Fibroblast of villous mesenchyme (primary cell): ENCODE results near the gene LYRM4. TPM values are rescaled to one million over a fixed set of nuclear protein-coding genes. Genes with fewer than 3 reads are reported as not detected.

Experiments
- DNase-seq: peaks from one replicate; pipeline ENCODE4 v3.0.0-alpha.2; 2010; ENCODE audit warnings: low read depth
- H3K4me3 ChIP-seq: 2 replicates; pipeline ENCODE4 v1.5.1; 2011; ENCODE audit warnings: low read depth, mild to moderate bottlenecking, low read length
- total RNA-seq: library from RNA; depleted of rRNA; stranded (reverse); fragments of >200 nt; gene quantifications from 2 replicates; pipeline ENCODE4 v1.2.3, GENCODE V29; 2012
- TF ChIP-seq, protein P1 (sequence below): IDR thresholded peaks from 2 replicates; pipeline ENCODE4 v1.5.1; 2012; ENCODE audit warnings: low read depth, mild to moderate bottlenecking, low read length; ENCODE audit not compliant: insufficient read depth

LYRM4 gene
- total RNA-seq, 1 donor = 13.4 TPM

DNA sequence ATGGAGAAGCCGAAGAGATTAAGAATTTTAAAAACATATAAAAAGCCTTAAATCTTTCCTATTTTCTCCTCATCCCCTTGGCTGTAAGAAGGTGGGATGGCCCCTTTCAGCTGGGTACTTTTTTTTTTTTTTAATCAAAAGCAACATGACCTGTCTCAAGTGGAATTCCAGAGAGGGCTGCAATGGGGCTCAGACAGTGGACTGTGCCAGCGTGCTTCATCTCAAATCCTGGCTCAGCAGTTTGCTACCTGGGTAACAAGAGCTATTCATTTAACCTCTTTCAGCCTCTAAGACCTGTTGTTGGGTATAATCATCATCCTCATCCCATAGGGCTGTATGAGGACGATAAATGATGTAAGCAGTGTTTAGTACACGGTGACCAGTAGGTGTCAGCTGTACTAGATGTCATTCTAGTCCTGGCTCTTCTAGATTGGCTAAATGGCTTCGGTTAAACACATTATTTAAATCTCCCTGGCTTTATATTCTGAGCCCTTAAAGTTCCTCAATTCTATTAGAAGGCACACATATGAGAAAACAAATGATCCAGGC, 182.6 kb downstream of the LYRM4 start:
- H3K4me3 ChIP-seq = no peak overlapping the region
- TF ChIP-seq, protein P1, sequence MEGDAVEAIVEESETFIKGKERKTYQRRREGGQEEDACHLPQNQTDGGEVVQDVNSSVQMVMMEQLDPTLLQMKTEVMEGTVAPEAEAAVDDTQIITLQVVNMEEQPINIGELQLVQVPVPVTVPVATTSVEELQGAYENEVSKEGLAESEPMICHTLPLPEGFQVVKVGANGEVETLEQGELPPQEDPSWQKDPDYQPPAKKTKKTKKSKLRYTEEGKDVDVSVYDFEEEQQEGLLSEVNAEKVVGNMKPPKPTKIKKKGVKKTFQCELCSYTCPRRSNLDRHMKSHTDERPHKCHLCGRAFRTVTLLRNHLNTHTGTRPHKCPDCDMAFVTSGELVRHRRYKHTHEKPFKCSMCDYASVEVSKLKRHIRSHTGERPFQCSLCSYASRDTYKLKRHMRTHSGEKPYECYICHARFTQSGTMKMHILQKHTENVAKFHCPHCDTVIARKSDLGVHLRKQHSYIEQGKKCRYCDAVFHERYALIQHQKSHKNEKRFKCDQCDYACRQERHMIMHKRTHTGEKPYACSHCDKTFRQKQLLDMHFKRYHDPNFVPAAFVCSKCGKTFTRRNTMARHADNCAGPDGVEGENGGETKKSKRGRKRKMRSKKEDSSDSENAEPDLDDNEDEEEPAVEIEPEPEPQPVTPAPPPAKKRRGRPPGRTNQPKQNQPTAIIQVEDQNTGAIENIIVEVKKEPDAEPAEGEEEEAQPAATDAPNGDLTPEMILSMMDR = no peak
- DNase-seq = peak; percentile 16

- no peak for DNase-seq
- TF ChIP-seq, protein P1 = no peak
- H3K4me3 ChIP-seq = no peak overlapping the region
Observed at GRCh38 chr6:5076931-5077330, 183.8 kb downstream of the LYRM4 start.

- no peak overlapping the region for H3K4me3 ChIP-seq
- TF ChIP-seq, protein P1 = no peak
- DNase-seq = no peak
Observed at GRCh38 chr6:5073992-5074391, 186.8 kb downstream of the LYRM4 start.

- no peak overlapping the region for H3K4me3 ChIP-seq
- TF ChIP-seq, protein P1 = no peak
- no peak for DNase-seq
Observed at GRCh38 chr6:5072440-5072839, 188.3 kb downstream of the LYRM4 start.

GRCh38 chr6:5071216-5071615, 189.5 kb downstream of the LYRM4 start:
- DNase-seq = no peak
- H3K4me3 ChIP-seq = no peak overlapping the region
- TF ChIP-seq, protein P1 = no peak

GRCh38 chr6:5068153-5068751, 192.5 kb downstream of the LYRM4 start:
- TF ChIP-seq, protein P1 = no peak
- no peak for DNase-seq
- no peak overlapping the region for H3K4me3 ChIP-seq

GRCh38 chr6:5067305-5067704, 193.4 kb downstream of the LYRM4 start:
- no peak for DNase-seq
- no peak overlapping the region for H3K4me3 ChIP-seq
- TF ChIP-seq, protein P1 = no peak
